Breast epithelium (tissue), 3 donors: ENCODE data around the gene GLYATL2.

Source experiments
- POLR2A ChIP-seq: fragments of 450-650 bp; IDR thresholded peaks from one replicate; pipeline ENCODE4 v1.6.1; 2016; ENCODE audit warnings: antibody characterized with exemption, mild to moderate bottlenecking, moderate library complexity
- TF ChIP-seq, protein P1 (sequence below), 3 donors: fragments of 450-650 bp; IDR thresholded peaks; one replicate each; pipeline ENCODE4 v1.5.1; 2016 to 2017; ENCODE audit warnings: antibody characterized with exemption in 3 of 3, mild to moderate bottlenecking in 3 of 3, moderate library complexity in 3 of 3

DNA sequence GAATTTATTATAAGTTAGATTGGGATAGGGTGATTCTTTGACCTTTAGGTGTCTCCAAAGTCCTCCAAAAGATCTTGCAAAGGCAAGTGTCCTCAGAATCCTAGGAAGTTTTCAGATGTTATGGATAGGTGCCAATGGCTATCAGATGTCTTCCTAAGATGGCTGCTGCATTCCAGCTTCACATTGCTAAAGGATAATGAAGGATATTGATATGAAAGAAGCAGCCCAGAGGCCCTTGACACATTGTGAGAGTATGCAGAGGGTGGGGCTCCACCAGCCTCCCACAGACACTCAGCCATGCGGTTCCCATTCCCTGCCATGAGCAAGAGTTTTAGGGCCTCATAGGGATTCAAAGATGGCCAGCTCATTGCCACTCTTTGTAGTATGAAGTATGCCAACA is 22.3 kb upstream of the GLYATL2 start:
- no peak for TF ChIP-seq POLR2A
- TF ChIP-seq, protein P1, sequence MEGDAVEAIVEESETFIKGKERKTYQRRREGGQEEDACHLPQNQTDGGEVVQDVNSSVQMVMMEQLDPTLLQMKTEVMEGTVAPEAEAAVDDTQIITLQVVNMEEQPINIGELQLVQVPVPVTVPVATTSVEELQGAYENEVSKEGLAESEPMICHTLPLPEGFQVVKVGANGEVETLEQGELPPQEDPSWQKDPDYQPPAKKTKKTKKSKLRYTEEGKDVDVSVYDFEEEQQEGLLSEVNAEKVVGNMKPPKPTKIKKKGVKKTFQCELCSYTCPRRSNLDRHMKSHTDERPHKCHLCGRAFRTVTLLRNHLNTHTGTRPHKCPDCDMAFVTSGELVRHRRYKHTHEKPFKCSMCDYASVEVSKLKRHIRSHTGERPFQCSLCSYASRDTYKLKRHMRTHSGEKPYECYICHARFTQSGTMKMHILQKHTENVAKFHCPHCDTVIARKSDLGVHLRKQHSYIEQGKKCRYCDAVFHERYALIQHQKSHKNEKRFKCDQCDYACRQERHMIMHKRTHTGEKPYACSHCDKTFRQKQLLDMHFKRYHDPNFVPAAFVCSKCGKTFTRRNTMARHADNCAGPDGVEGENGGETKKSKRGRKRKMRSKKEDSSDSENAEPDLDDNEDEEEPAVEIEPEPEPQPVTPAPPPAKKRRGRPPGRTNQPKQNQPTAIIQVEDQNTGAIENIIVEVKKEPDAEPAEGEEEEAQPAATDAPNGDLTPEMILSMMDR (IDR thresholded peaks at IDR 0.05): no peak
